GM23338 (cell line): ENCODE data around the gene GABPB1. TPM values are rescaled to one million over a fixed set of nuclear protein-coding genes. Genes with fewer than 3 reads are reported as not detected.

Source experiments
- ATAC-seq: fragments of 200-7000 bp; cut with Tn5 transposase; 3 replicates; pipeline ENCODE4 v1.9.1; 2020
- DNase-seq: peaks from one replicate; pipeline ENCODE4 v3.0.0-alpha.2; 2015; ENCODE audit warnings: low spot score
- H2AFZ ChIP-seq: fragments of 200-600 bp; sonication (generic); 2 replicates; pipeline ENCODE4 v1.8.0; 2016; ENCODE audit warnings: antibody characterized with exemption, mild to moderate bottlenecking, moderate library complexity
- H3F3A ChIP-seq: fragments of 200-600 bp; sonication (generic); replicated peaks from 2 replicates; pipeline ENCODE4 v1.8.0; 2017; ENCODE audit warnings: antibody characterized with exemption, mixed run types, low read depth
- H3K27ac ChIP-seq: fragments of 200-600 bp; sonication (generic); 2 replicates; pipeline ENCODE4 v1.6.1; 2016; ENCODE audit warnings: low read depth
- H3K27me3 ChIP-seq: fragments of 200-600 bp; sonication (generic); 2 replicates; pipeline ENCODE4 v1.8.0; 2016; ENCODE audit warnings: mild to moderate bottlenecking, mixed run types, moderate library complexity; ENCODE audit not compliant: insufficient read depth
- H3K36me3 ChIP-seq: fragments of 200-600 bp; sonication (generic); 2 replicates; pipeline ENCODE4 v1.8.0; 2016; ENCODE audit warnings: mild to moderate bottlenecking; ENCODE audit not compliant: insufficient read depth
- H3K4me1 ChIP-seq: fragments of 200-600 bp; sonication (generic); 2 replicates; pipeline ENCODE4 v1.8.0; 2016; ENCODE audit warnings: mild to moderate bottlenecking, moderate library complexity; ENCODE audit not compliant: insufficient read depth
- H3K4me2 ChIP-seq: fragments of 200-600 bp; sonication (generic); 2 replicates; pipeline ENCODE4 v1.7.1; 2017; ENCODE audit warnings: mixed run types
- H3K4me3 ChIP-seq: fragments of 200-600 bp; sonication (generic); 2 replicates; pipeline ENCODE4 v1.6.1; 2016; ENCODE audit warnings: mixed run types
- H3K79me2 ChIP-seq: fragments of 200-600 bp; sonication (generic); replicated peaks from 2 replicates; pipeline ENCODE4 v1.8.0; 2017; ENCODE audit warnings: mild to moderate bottlenecking; ENCODE audit not compliant: insufficient read depth
- H3K9me2 ChIP-seq: fragments of 200-600 bp; sonication (generic); 2 replicates; pipeline ENCODE4 v1.8.0; 2017; ENCODE audit not compliant: insufficient read depth
- H4K20me1 ChIP-seq: fragments of 200-600 bp; sonication (generic); replicated peaks from 2 replicates; pipeline ENCODE4 v1.8.0; 2017; ENCODE audit warnings: mild to moderate bottlenecking; ENCODE audit not compliant: insufficient read depth
- H3K27ac Mint-ChIP-seq: 2 replicates; pipeline ENCODE4 v1.8.0; 2020; ENCODE audit warnings: inconsistent platforms, mild to moderate bottlenecking, moderate library complexity, mixed read lengths
- H3K27me3 Mint-ChIP-seq: 3 replicates; pipeline ENCODE4 v1.8.0; 2022; ENCODE audit warnings: low read depth, mild to moderate bottlenecking, moderate library complexity, mixed read lengths, inconsistent platforms; ENCODE audit not compliant: insufficient read depth, poor library complexity
- H3K36me3 Mint-ChIP-seq: 3 replicates; pipeline ENCODE4 v1.8.0; 2021; ENCODE audit warnings: low read depth, mild to moderate bottlenecking, inconsistent platforms, moderate library complexity, mixed read lengths
- H3K4me1 Mint-ChIP-seq: 3 replicates; pipeline ENCODE4 v1.8.0; 2020; ENCODE audit warnings: mild to moderate bottlenecking, inconsistent platforms, mixed read lengths
- H3K4me3 Mint-ChIP-seq: 3 replicates; pipeline ENCODE4 v1.8.0; 2021; ENCODE audit warnings: moderate library complexity, mild to moderate bottlenecking, inconsistent platforms, mixed read lengths
- H3K9me3 Mint-ChIP-seq: 3 replicates; pipeline ENCODE4 v1.8.0; 2020; ENCODE audit warnings: moderate library complexity, mild to moderate bottlenecking, inconsistent platforms, mixed read lengths
- EZH2 ChIP-seq: fragments of 200-600 bp; sonication (generic); IDR thresholded peaks from one replicate; pipeline ENCODE4 v1.8.0; 2017; ENCODE audit warnings: antibody characterized with exemption, mild to moderate bottlenecking, low read depth; ENCODE audit not compliant: unreplicated experiment
- NANOG ChIP-seq: IDR thresholded peaks from 2 replicates; pipeline ENCODE4 v1.6.1; 2016; ENCODE audit warnings: antibody characterized with exemption, borderline replicate concordance
- polyA plus RNA-seq: library from polyadenylated mRNA; unstranded; fragments of >200 nt; fragmentation: Nextera tagmentation; extraction: Ambion mirVana; gene quantifications from 2 replicates; pipeline ENCODE4 v1.2.1, GENCODE V29; 2016
- total RNA-seq: library from RNA; depleted of rRNA; stranded (reverse); fragments of >200 nt; shearing (Covaris generic); gene quantifications from 2 replicates; pipeline ENCODE4 v1.2.3, GENCODE V29; 2014
- TF ChIP-seq, protein P1 (sequence below): fragments of 250-450 bp; sonication (Bioruptor Pico); IDR thresholded peaks from 2 replicates; pipeline ENCODE4 v1.5.0; 2020; ENCODE audit warnings: mild to moderate bottlenecking, moderate library complexity

The GABPB1 gene
- total and polyA plus RNA-seq, 2 experiments from 2014 or later, result 34.4 to 53.9 TPM

DNA sequence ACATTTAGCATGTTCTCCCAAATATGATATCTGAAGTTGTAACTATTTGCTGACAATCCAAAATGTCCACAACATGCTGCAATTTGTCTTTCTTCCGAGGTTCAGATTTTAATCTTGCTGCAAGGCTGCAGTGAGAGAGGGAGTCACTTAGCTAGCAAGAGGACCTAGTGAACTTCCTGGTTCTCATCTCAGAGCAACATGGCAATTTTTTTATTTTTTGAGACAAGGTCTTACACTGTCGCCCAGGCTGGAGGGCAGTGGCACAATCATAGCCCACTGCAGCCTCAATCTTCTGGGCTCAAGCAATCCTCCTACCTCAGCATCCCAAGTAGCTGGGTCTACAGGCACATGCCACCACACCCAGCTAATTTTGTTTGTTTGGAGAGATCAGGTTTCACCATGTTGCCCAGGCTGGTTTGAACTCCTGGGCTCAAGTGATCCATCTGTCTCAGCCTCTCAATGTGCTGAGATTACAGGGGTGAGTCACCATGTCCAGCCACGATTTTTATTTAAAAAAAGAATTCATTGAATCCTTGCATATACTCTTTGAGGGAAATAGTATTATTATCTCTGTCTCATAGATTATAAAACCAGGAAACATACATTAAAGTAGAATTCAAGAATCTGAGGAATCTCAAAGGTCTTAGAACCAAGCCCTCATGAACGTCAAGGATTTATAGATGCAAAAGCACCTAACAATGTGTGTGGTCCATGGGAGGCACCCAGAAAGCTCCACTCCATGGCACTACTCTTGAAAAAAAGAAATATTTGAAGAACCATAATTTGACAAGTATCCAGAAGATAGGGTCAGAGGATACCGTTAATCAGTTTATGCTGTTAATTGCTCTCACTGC is 98.6 kb downstream of the GABPB1 start (continued):
- TF ChIP-seq, protein P1, sequence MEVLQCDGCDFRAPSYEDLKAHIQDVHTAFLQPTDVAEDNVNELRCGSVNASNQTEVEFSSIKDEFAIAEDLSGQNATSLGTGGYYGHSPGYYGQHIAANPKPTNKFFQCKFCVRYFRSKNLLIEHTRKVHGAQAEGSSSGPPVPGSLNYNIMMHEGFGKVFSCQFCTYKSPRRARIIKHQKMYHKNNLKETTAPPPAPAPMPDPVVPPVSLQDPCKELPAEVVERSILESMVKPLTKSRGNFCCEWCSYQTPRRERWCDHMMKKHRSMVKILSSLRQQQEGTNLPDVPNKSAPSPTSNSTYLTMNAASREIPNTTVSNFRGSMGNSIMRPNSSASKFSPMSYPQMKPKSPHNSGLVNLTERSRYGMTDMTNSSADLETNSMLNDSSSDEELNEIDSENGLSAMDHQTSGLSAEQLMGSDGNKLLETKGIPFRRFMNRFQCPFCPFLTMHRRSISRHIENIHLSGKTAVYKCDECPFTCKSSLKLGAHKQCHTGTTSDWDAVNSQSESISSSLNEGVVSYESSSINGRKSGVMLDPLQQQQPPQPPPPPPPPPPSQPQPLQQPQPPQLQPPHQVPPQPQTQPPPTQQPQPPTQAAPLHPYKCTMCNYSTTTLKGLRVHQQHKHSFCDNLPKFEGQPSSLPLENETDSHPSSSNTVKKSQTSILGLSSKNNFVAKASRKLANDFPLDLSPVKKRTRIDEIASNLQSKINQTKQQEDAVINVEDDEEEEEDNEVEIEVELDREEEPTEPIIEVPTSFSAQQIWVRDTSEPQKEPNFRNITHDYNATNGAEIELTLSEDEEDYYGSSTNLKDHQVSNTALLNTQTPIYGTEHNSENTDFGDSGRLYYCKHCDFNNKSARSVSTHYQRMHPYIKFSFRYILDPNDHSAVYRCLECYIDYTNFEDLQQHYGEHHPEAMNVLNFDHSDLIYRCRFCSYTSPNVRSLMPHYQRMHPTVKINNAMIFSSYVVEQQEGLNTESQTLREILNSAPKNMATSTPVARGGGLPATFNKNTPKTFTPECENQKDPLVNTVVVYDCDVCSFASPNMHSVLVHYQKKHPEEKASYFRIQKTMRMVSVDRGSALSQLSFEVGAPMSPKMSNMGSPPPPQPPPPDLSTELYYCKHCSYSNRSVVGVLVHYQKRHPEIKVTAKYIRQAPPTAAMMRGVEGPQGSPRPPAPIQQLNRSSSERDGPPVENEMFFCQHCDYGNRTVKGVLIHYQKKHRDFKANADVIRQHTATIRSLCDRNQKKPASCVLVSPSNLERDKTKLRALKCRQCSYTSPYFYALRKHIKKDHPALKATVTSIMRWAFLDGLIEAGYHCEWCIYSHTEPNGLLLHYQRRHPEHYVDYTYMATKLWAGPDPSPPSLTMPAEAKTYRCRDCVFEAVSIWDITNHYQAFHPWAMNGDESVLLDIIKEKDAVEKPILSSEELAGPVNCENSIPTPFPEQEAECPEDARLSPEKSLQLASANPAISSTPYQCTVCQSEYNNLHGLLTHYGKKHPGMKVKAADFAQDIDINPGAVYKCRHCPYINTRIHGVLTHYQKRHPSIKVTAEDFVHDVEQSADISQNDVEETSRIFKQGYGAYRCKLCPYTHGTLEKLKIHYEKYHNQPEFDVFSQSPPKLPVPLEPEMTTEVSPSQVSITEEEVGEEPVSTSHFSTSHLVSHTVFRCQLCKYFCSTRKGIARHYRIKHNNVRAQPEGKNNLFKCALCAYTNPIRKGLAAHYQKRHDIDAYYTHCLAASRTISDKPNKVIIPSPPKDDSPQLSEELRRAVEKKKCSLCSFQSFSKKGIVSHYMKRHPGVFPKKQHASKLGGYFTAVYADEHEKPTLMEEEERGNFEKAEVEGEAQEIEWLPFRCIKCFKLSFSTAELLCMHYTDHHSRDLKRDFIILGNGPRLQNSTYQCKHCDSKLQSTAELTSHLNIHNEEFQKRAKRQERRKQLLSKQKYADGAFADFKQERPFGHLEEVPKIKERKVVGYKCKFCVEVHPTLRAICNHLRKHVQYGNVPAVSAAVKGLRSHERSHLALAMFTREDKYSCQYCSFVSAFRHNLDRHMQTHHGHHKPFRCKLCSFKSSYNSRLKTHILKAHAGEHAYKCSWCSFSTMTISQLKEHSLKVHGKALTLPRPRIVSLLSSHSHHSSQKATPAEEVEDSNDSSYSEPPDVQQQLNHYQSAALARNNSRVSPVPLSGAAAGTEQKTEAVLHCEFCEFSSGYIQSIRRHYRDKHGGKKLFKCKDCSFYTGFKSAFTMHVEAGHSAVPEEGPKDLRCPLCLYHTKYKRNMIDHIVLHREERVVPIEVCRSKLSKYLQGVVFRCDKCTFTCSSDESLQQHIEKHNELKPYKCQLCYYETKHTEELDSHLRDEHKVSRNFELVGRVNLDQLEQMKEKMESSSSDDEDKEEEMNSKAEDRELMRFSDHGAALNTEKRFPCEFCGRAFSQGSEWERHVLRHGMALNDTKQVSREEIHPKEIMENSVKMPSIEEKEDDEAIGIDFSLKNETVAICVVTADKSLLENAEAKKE (CRISPR knock-in tag), result no peak

DNA sequence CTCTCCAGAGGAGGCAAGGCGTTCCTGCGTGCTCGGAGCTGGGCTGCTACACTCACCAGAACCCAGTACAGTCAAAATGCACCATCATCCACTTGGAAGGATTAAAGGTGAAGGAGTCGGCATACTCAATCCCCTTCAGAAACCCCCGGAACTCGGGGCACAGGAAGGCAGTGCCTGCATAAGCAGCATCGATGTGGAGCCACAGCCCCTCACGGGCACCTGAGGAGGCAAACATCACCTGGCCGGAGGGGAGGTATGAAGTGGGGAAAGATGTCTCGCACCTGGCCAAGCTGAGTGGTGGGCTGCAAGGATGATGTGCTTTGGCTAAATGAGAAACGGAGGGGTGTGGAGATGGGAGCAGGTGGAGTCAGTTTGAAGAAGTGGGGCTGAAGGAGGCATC is 102.4 kb downstream of the GABPB1 start:
- Histone ChIP-seq H3K36me3 (no peaks in the 10 kb centered on the region), H3K9me2 (peaks cover 11% of the 10 kb centered on the region; the same call in 1 of the 2 replicates), H3K4me3 (no peak overlapping the region), H3K4me2 (no peak overlapping the region), H3K4me1 (no peaks in the 10 kb centered on the region), H3K27ac (no peak overlapping the region), H3K79me2 (no peaks in the 10 kb centered on the region), H4K20me1 (no peaks in the 10 kb centered on the region), H2AFZ (no peak overlapping the region), H3K27me3 (no peaks in the 10 kb centered on the region), H3F3A (no peaks in the 10 kb centered on the region)
- Mint-ChIP-seq H3K36me3 (no peaks in the 10 kb centered on the region), H3K27ac (no peak overlapping the region), H3K4me3 (no peak overlapping the region), H3K27me3 (peaks cover 3% of the 10 kb centered on the region), H3K9me3 (no peaks in the 10 kb centered on the region), H3K4me1 (no peaks in the 10 kb centered on the region)
- TF ChIP-seq EZH2 (no peak), NANOG (no peak)
- no peak for ATAC-seq
- DNase-seq, result no peak
